ENCODE measurements around the gene OCRL.

Gene OCRL

GRCh38 chrX:129540068-129540653 is at the start of gene OCRL:
Gene OCRL, plus strand, starts transcription at chrX:129540259. Its CDS starts 181 bp downstream, at chrX:129540440.
- H3K4me1 Mint-ChIP-seq (ENCODE audit: low read depth): peaks cover 5% of the 10 kb centered on the region
- H3K27ac Mint-ChIP-seq: no peak within 1 kb of the TSS
- no peaks in the 10 kb centered on the region for H3K36me3 Mint-ChIP-seq (ENCODE audit: low read depth)
- H3K4me3 Mint-ChIP-seq: peak within 1 kb of the TSS; percentile 74
- peaks cover 41% of the 10 kb centered on the region for H3K27me3 Mint-ChIP-seq
- H3K9me3 Mint-ChIP-seq: no peaks in the 10 kb centered on the region
- DNase-seq: peak; percentile 65

- Mint-ChIP-seq H3K36me3 (ENCODE audit: low read depth) (no peaks in the 10 kb centered on the region), H3K27me3 (peaks cover 7% of the 10 kb centered on the region), H3K9me3 (no peaks in the 10 kb centered on the region), H3K4me1 (ENCODE audit: low read depth) (no peaks in the 10 kb centered on the region), H3K4me3 (no peak overlapping the region), H3K27ac (no peak overlapping the region)
- no peak for DNase-seq
Measured at GRCh38 chrX:129490330-129490729, 49.7 kb upstream of the OCRL start.

- Mint-ChIP-seq H3K36me3 (ENCODE audit: low read depth) (no peaks in the 10 kb centered on the region), H3K27ac (no peak overlapping the region), H3K27me3 (peaks cover 20% of the 10 kb centered on the region), H3K4me3 (no peak overlapping the region), H3K9me3 (no peaks in the 10 kb centered on the region), H3K4me1 (ENCODE audit: low read depth) (no peaks in the 10 kb centered on the region)
- DNase-seq: no peak
Measured at GRCh38 chrX:129493643-129494042, 46.4 kb upstream of the OCRL start.

GRCh38 chrX:129494887-129495286 is 45.2 kb upstream of the OCRL start:
- H3K27ac Mint-ChIP-seq: no peak overlapping the region
- DNase-seq: no peak
- peaks cover 20% of the 10 kb centered on the region for H3K27me3 Mint-ChIP-seq
- no peak overlapping the region for H3K4me3 Mint-ChIP-seq
- no peaks in the 10 kb centered on the region for H3K4me1 Mint-ChIP-seq (ENCODE audit: low read depth)
- H3K9me3 Mint-ChIP-seq: no peaks in the 10 kb centered on the region
- no peaks in the 10 kb centered on the region for H3K36me3 Mint-ChIP-seq (ENCODE audit: low read depth)

GRCh38 chrX:129495900-129496299 is 44.2 kb upstream of the OCRL start:
- Mint-ChIP-seq H3K9me3 (no peaks in the 10 kb centered on the region), H3K4me3 (no peak overlapping the region), H3K27me3 (peaks cover 20% of the 10 kb centered on the region), H3K36me3 (ENCODE audit: low read depth) (no peaks in the 10 kb centered on the region), H3K4me1 (ENCODE audit: low read depth) (no peaks in the 10 kb centered on the region), H3K27ac (no peak overlapping the region)
- no peak for DNase-seq

GRCh38 chrX:129496625-129497024 is 43.4 kb upstream of the OCRL start:
- H3K4me1 Mint-ChIP-seq (ENCODE audit: low read depth): no peaks in the 10 kb centered on the region
- DNase-seq: no peak
- peaks cover 20% of the 10 kb centered on the region for H3K27me3 Mint-ChIP-seq
- no peaks in the 10 kb centered on the region for H3K9me3 Mint-ChIP-seq
- H3K4me3 Mint-ChIP-seq: no peak overlapping the region
- H3K36me3 Mint-ChIP-seq (ENCODE audit: low read depth): no peaks in the 10 kb centered on the region
- no peak overlapping the region for H3K27ac Mint-ChIP-seq

GRCh38 chrX:129497146-129497843 is 42.8 kb upstream of the OCRL start:
- H3K4me3 Mint-ChIP-seq: no peak overlapping the region
- H3K27me3 Mint-ChIP-seq: peaks cover 22% of the 10 kb centered on the region
- no peaks in the 10 kb centered on the region for H3K4me1 Mint-ChIP-seq (ENCODE audit: low read depth)
- H3K9me3 Mint-ChIP-seq: no peaks in the 10 kb centered on the region
- no peaks in the 10 kb centered on the region for H3K36me3 Mint-ChIP-seq (ENCODE audit: low read depth)
- DNase-seq: no peak
- H3K27ac Mint-ChIP-seq: no peak overlapping the region

GRCh38 chrX:129510331-129510730 is 29.7 kb upstream of the OCRL start:
- no peaks in the 10 kb centered on the region for H3K4me1 Mint-ChIP-seq (ENCODE audit: low read depth)
- no peaks in the 10 kb centered on the region for H3K9me3 Mint-ChIP-seq
- peaks cover 24% of the 10 kb centered on the region for H3K27me3 Mint-ChIP-seq
- H3K27ac Mint-ChIP-seq: no peak overlapping the region
- H3K36me3 Mint-ChIP-seq (ENCODE audit: low read depth): no peaks in the 10 kb centered on the region
- no peak overlapping the region for H3K4me3 Mint-ChIP-seq
- no peak for DNase-seq

- no peaks in the 10 kb centered on the region for H3K4me1 Mint-ChIP-seq (ENCODE audit: low read depth)
- no peak overlapping the region for H3K27ac Mint-ChIP-seq
- no peaks in the 10 kb centered on the region for H3K36me3 Mint-ChIP-seq (ENCODE audit: low read depth)
- peaks cover 32% of the 10 kb centered on the region for H3K27me3 Mint-ChIP-seq
- H3K9me3 Mint-ChIP-seq: no peaks in the 10 kb centered on the region
- DNase-seq: no peak
- H3K4me3 Mint-ChIP-seq: no peak overlapping the region
Measured at GRCh38 chrX:129511689-129512088, 28.4 kb upstream of the OCRL start.

- H3K4me3 Mint-ChIP-seq: no peak overlapping the region
- peaks cover 30% of the 10 kb centered on the region for H3K27me3 Mint-ChIP-seq
- H3K9me3 Mint-ChIP-seq: no peaks in the 10 kb centered on the region
- no peak overlapping the region for H3K27ac Mint-ChIP-seq
- no peak for DNase-seq
- no peaks in the 10 kb centered on the region for H3K36me3 Mint-ChIP-seq (ENCODE audit: low read depth)
- H3K4me1 Mint-ChIP-seq (ENCODE audit: low read depth): no peaks in the 10 kb centered on the region
Measured at GRCh38 chrX:129512409-129512808, 27.6 kb upstream of the OCRL start.

GRCh38 chrX:129516402-129516801 is 23.7 kb upstream of the OCRL start:
- Mint-ChIP-seq H3K27ac (no peak overlapping the region), H3K4me1 (ENCODE audit: low read depth) (no peaks in the 10 kb centered on the region), H3K36me3 (ENCODE audit: low read depth) (no peaks in the 10 kb centered on the region), H3K27me3 (peaks cover 39% of the 10 kb centered on the region), H3K4me3 (no peak overlapping the region), H3K9me3 (no peaks in the 10 kb centered on the region)
- no peak for DNase-seq

GRCh38 chrX:129520151-129520550 is 19.9 kb upstream of the OCRL start:
- no peaks in the 10 kb centered on the region for H3K9me3 Mint-ChIP-seq
- H3K27ac Mint-ChIP-seq: no peak overlapping the region
- no peak overlapping the region for H3K4me3 Mint-ChIP-seq
- peaks cover 49% of the 10 kb centered on the region for H3K27me3 Mint-ChIP-seq
- no peak for DNase-seq
- no peaks in the 10 kb centered on the region for H3K36me3 Mint-ChIP-seq (ENCODE audit: low read depth)
- peaks cover 5% of the 10 kb centered on the region for H3K4me1 Mint-ChIP-seq (ENCODE audit: low read depth)

- Mint-ChIP-seq H3K9me3 (no peaks in the 10 kb centered on the region), H3K4me3 (peak overlapping the region; percentile 76), H3K4me1 (ENCODE audit: low read depth) (peaks cover 5% of the 10 kb centered on the region), H3K27ac (no peak overlapping the region), H3K36me3 (ENCODE audit: low read depth) (no peaks in the 10 kb centered on the region), H3K27me3 (peaks cover 43% of the 10 kb centered on the region)
- no peak for DNase-seq
Measured at GRCh38 chrX:129522184-129523078, 17.6 kb upstream of the OCRL start.

- Mint-ChIP-seq H3K27me3 (peaks cover 42% of the 10 kb centered on the region), H3K4me1 (ENCODE audit: low read depth) (peaks cover 5% of the 10 kb centered on the region), H3K27ac (peak within 1 kb of the TSS; percentile 26), H3K4me3 (peak within 1 kb of the TSS; percentile 76), H3K9me3 (no peaks in the 10 kb centered on the region), H3K36me3 (ENCODE audit: low read depth) (no peaks in the 10 kb centered on the region)
- no peak for DNase-seq
Measured at GRCh38 chrX:129523079-129523911, 16.8 kb upstream of the OCRL start, which contains the start of gene SMARCA1. Gene SMARCA1, minus strand, starts transcription at chrX:129523490. Its CDS starts 120 bp downstream, at chrX:129523370.
